BJ (cell line): ENCODE data around the gene IGHMBP2. TPM values are rescaled to one million over a fixed set of nuclear protein-coding genes. Genes with fewer than 3 reads are reported as not detected.

Experiments
- CTCF ChIA-PET: fragments of 350-600 bp; formaldehyde crosslinking; extraction: SDS; loops from one replicate; lab custom pipeline; 2021; ENCODE audit warnings: antibody characterized with exemption, inconsistent platforms; lab: Yijun Ruan, JAX
- POLR2A ChIA-PET: fragments of 300-600 bp; sonication (Branson Sonifier 250); formaldehyde crosslinking; extraction: SDS; loops from one replicate; lab custom pipeline; 2021; ENCODE audit warnings: antibody characterized with exemption; lab: Charles Lee
- DNase-seq: peaks from one replicate; pipeline ENCODE4 v3.0.0-alpha.2; 2011; ENCODE audit warnings: low read depth
- H3K27me3 ChIP-seq: 2 replicates; pipeline ENCODE4 v1.6.0; 2011; ENCODE audit warnings: low read length; ENCODE audit not compliant: control insufficient read depth, insufficient read depth
- H3K36me3 ChIP-seq: 2 replicates; pipeline ENCODE4 v1.5.1; 2011; ENCODE audit warnings: low read length; ENCODE audit not compliant: control insufficient read depth, insufficient read depth
- H3K4me3 ChIP-seq: 2 replicates; pipeline ENCODE4 v1.5.1; 2011; ENCODE audit warnings: low read depth, mild to moderate bottlenecking, control low read depth, low read length
- polyA plus RNA-seq: library from polyadenylated mRNA; depleted of rRNA; stranded (reverse); fragments of >200 nt; gene quantifications from 2 replicates; pipeline ENCODE4 v1.2.3, GENCODE V29; 2011
- TF ChIP-seq, protein P1 (sequence below): IDR thresholded peaks from 2 replicates; pipeline ENCODE4 v1.5.1; 2011; ENCODE audit warnings: low read depth, mild to moderate bottlenecking, control low read depth, inconsistent platforms, low read length, moderate library complexity; ENCODE audit not compliant: insufficient read depth

Gene IGHMBP2
- polyA plus RNA-seq, 1 experiment: 13.1 TPM

DNA sequence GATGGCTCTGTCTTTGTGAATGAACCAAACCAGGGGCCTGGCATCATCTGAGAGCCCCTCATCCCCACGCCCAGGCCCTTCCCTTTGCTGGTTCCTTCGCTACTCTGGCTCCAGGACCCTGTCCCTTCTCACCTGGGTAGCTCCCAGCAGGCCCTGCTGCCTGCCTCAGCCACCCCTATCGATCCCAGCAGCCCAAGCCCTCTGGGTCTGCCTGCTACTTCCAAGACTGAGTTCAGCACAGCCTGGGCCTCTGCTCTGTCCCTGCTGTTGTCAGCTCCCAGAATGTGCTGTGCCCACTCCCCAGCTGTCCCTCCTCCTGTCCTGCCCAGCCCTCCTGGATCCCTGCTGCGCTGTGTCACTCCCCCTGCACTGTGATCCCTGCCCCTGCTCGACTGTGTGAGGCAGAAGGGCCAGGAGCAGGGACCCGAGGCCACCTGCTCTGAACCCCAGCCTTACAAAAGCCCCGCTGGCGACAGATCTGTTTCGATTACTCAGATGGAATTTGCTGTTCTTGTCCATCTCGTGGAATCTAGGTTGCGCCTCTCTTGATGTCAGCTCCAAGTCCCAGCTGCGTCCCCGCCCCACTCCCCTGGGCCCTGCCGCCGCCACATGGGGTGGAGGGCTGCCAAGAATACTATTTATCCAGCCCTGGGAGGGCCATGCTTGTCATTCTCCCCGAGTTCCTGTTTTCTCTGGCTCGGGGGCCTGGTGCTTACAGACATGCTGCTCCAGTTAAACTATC, 13.0 kb upstream of the IGHMBP2 start:
- DNase-seq: peak; percentile 84
- H3K4me3 ChIP-seq: no peak overlapping the region
- H3K36me3 ChIP-seq: peaks cover 12% of the 10 kb centered on the region
- CTCF ChIA-PET: interaction anchor here (0.6 to 2.2 kb wide), 30 partner anchors 9 to 633 kb away, joined by 3 to 15 read pairs (median 4); partner anchors contain the start of genes CPT1A, IGHMBP2 and MRPL21
- TF ChIP-seq, protein P1, sequence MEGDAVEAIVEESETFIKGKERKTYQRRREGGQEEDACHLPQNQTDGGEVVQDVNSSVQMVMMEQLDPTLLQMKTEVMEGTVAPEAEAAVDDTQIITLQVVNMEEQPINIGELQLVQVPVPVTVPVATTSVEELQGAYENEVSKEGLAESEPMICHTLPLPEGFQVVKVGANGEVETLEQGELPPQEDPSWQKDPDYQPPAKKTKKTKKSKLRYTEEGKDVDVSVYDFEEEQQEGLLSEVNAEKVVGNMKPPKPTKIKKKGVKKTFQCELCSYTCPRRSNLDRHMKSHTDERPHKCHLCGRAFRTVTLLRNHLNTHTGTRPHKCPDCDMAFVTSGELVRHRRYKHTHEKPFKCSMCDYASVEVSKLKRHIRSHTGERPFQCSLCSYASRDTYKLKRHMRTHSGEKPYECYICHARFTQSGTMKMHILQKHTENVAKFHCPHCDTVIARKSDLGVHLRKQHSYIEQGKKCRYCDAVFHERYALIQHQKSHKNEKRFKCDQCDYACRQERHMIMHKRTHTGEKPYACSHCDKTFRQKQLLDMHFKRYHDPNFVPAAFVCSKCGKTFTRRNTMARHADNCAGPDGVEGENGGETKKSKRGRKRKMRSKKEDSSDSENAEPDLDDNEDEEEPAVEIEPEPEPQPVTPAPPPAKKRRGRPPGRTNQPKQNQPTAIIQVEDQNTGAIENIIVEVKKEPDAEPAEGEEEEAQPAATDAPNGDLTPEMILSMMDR: no peak
- H3K27me3 ChIP-seq: no peaks in the 10 kb centered on the region
- POLR2A ChIA-PET: interaction anchor here (1.0 kb wide), 1 partner anchor 48 kb away, joined by 5 read pairs; the partner anchor contains the start of gene CPT1A

DNA sequence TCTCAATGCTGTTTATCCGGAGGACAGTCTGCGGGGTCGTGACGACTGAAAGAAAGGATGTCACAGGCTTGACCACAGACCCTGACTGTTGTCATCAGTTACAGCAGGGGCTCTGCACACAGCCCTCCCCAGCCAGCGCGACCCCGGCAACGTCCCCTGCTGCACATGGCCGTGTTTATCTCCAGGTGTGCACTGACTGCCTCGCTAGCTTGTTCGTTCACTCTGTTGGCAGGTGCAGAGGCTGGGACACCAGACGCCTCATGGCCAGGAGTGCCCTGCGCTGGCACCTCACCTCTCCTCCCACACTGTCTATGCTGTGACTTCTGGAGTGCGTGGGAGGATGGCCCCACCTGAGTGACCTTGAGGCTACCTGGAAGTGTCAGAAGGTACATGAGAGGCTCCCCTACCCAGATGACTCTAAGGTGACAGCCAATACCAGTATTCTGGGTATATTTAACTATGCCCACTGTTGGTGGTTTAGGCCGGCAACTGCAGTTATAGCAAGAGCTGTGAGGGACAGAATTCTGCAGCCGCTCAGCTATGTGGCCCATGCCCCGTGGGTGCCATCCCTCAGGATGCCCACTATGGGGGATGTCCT, 12.2 kb upstream of the IGHMBP2 start:
- ChIA-PET POLR2A (no interaction called here), CTCF (interaction anchor here (1.3 to 2.2 kb wide), 3 partner anchors 10 to 152 kb away, joined by 3 to 8 read pairs (median 5); no protein-coding TSS in a partner anchor)
- Histone ChIP-seq H3K4me3 (no peak overlapping the region), H3K27me3 (no peaks in the 10 kb centered on the region), H3K36me3 (peaks cover 18% of the 10 kb centered on the region)
- no peak for DNase-seq
- TF ChIP-seq, protein P1: no peak

DNA sequence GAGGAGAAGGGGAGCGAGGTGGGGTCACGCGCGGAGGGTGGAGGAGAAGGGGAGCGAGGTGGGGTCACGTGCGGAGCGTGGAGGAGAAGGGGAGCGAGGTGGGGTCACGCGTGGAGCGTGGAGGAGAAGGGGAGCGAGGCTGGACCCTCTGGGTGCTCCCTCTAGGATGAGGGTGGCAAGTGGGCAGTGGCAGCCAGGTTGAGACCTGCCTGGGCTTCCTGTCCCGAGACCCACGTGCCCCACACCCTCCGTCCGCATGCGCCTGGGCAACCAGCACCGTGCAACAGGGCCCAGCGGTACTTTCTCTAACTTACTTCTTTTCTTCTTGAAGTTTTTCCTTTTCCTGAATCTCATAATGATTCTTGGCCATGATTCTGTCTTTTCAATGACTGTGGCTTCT, 11.1 kb upstream of the IGHMBP2 start:
- Histone ChIP-seq H3K27me3 (no peaks in the 10 kb centered on the region), H3K4me3 (no peak overlapping the region), H3K36me3 (peaks cover 26% of the 10 kb centered on the region)
- TF ChIP-seq, protein P1: no peak
- DNase-seq: no peak
- POLR2A ChIA-PET: no interaction called here
- CTCF ChIA-PET: no interaction called here

DNA sequence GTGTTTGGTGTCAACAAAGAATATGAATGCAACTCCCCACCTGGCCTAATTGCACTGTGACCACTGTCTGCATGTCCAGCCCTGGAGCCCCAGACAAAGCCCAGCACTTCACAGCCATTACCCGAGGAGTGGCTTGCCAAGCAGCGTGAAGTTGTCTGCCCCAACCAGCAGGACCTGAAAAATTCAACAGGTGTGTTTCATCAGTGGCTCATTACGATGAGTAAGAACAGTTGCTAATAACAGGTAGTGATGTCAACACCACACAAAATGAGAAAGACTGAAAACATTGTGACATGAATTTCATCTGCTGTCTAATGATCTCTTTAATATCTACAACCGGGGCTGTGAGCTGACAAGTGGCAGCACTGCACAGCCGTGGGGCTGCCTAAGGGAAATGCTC, 10.4 kb upstream of the IGHMBP2 start:
- CTCF ChIA-PET: no interaction called here
- POLR2A ChIA-PET: no interaction called here
- TF ChIP-seq, protein P1: no peak

DNA sequence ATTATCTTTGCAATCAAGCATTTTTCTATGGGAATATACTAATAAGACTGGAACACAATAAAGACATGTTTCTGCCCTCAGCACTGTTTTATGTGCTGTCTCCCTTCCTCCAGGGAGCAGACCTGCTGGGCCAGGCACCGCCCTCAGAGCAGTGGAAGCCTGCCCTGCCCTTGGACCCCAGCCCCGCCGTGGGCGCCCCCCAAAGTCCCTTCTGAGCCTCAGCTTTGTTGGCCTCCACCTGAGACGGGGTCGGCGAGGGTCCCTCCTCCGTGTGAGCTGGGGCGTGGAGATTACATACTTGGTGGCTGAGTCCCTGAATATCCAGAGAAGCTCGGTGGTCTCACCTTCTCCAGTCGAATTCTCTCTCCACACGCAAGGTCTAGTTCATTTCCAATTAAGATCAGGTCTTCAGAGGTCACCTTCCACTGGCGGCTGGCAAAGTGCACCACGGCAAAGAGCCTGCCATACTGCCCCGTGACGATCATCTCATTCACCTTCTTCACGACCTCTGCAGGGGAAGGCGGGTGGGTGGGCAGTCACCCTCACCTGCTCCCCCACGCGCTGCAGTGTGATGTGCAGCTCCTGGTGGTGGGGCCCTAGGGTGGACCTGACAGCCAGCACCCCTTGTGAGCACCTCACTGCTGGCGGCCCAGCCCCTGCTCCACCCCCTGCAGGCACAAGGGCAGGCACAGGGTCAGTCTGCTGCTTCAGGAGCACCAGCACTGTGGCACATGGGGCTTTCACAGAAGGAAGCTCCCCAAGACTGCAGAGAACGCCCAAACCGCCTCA, 7.3 kb upstream of the IGHMBP2 start:
- H3K4me3 ChIP-seq: no peak overlapping the region

More for the DNA sequence above, 10.4 kb upstream of the IGHMBP2 start:
- Histone ChIP-seq H3K4me3 (no peak overlapping the region), H3K27me3 (no peaks in the 10 kb centered on the region), H3K36me3 (peaks cover 29% of the 10 kb centered on the region)
- no peak for DNase-seq

More for the DNA sequence above, 7.3 kb upstream of the IGHMBP2 start:
- H3K27me3 ChIP-seq: no peaks in the 10 kb centered on the region
- H3K36me3 ChIP-seq: peaks cover 36% of the 10 kb centered on the region
- POLR2A ChIA-PET: no interaction called here
- CTCF ChIA-PET: no interaction called here
- TF ChIP-seq, protein P1: no peak
- DNase-seq: no peak
